Neuronal stem cell (in vitro differentiated cells): ENCODE data around the gene QPCT.
A peak's percentile ranks its signal among the peaks of the same experiment; 100 is the strongest.

Experiments used
- DNase-seq: peaks from one replicate; pipeline ENCODE4 v3.0.0-alpha.2; 2013; ENCODE audit warnings: low spot score
- H2AFZ ChIP-seq: one replicate; pipeline ENCODE4 v1.6.1; 2013; ENCODE audit warnings: mild to moderate bottlenecking, low read length, inconsistent platforms
- H2AK5ac ChIP-seq: 2 replicates; pipeline ENCODE4 v1.6.1; 2013; ENCODE audit warnings: low read depth, mild to moderate bottlenecking, inconsistent platforms, low read length, moderate library complexity, mixed read lengths
- H2BK120ac ChIP-seq: 2 replicates; pipeline ENCODE4 v1.6.1; 2013; ENCODE audit warnings: low read depth, mild to moderate bottlenecking, inconsistent platforms, low read length, moderate library complexity, mixed read lengths
- H2BK12ac ChIP-seq: one replicate; pipeline ENCODE4 v1.6.1; 2013; ENCODE audit warnings: low read length, inconsistent platforms
- H2BK15ac ChIP-seq: 2 replicates; pipeline ENCODE4 v1.6.1; 2013; ENCODE audit warnings: mild to moderate bottlenecking, low read length, inconsistent platforms, mixed read lengths
- H2BK5ac ChIP-seq: one replicate; pipeline ENCODE4 v1.6.1; 2013; ENCODE audit warnings: inconsistent platforms, mild to moderate bottlenecking, low read length, moderate library complexity
- H3K14ac ChIP-seq: one replicate; pipeline ENCODE4 v1.6.1; 2013; ENCODE audit warnings: low read length, inconsistent platforms
- H3K18ac ChIP-seq: 2 replicates; pipeline ENCODE4 v1.6.1; 2013; ENCODE audit warnings: low read length, inconsistent platforms
- H3K23ac ChIP-seq: 2 replicates; pipeline ENCODE4 v1.6.1; 2013; ENCODE audit warnings: low read depth, mild to moderate bottlenecking, mixed read lengths, low read length, inconsistent platforms; ENCODE audit not compliant: poor library complexity
- H3K27ac ChIP-seq: replicated peaks from 3 replicates; pipeline ENCODE4 v1.5.1; 2013; ENCODE audit warnings: low read length, inconsistent platforms
- H3K27me3 ChIP-seq, 3 experiments: 2 replicates each; pipeline ENCODE4 v1.6.1; 2013; ENCODE audit warnings: low read length in 3 of 3, mild to moderate bottlenecking in 2 of 3, inconsistent platforms in 1 of 3, low read depth in 1 of 3, mixed read lengths in 1 of 3, moderate library complexity in 1 of 3; ENCODE audit not compliant: control insufficient read depth in 3 of 3, insufficient read depth in 3 of 3
- H3K36me3 ChIP-seq, 2 donors: replicated peaks in 1 of 2; 2 replicates each; pipeline ENCODE4 v1.6.1; 2013; ENCODE audit warnings: low read length in 2 of 2; ENCODE audit not compliant: control insufficient read depth in 2 of 2, insufficient read depth in 2 of 2
- H3K4ac ChIP-seq: 2 replicates; pipeline ENCODE4 v1.6.1; 2013; ENCODE audit warnings: inconsistent platforms, mild to moderate bottlenecking, low read length, moderate library complexity
- H3K4me1 ChIP-seq, 2 donors: 1 replicate in 1 of 2; 2 replicates in 1 of 2; pipeline ENCODE4 v1.6.1; 2013; ENCODE audit warnings: low read length in 2 of 2, low read depth in 1 of 2; ENCODE audit not compliant: control insufficient read depth in 2 of 2, insufficient read depth in 1 of 2
- H3K4me2 ChIP-seq: one replicate; pipeline ENCODE4 v1.6.1; 2013; ENCODE audit warnings: mild to moderate bottlenecking, low read length, inconsistent platforms; ENCODE audit not compliant: insufficient read depth, poor library complexity, severe bottlenecking
- H3K4me3 ChIP-seq, 2 donors: 2 replicates each; pipeline ENCODE4 v1.5.1; 2013; ENCODE audit warnings: low read length in 2 of 2, mild to moderate bottlenecking in 2 of 2, inconsistent platforms in 1 of 2, moderate library complexity in 1 of 2
- H3K79me1 ChIP-seq: one replicate; pipeline ENCODE4 v1.6.1; 2013; ENCODE audit warnings: low read depth, mild to moderate bottlenecking, inconsistent platforms, low read length, moderate library complexity
- H3K9ac ChIP-seq: one replicate; pipeline ENCODE4 v1.6.1; 2013; ENCODE audit warnings: mild to moderate bottlenecking, low read depth, low read length, inconsistent platforms; ENCODE audit not compliant: poor library complexity
- H3K9me3 ChIP-seq, 2 donors: replicated peaks in 1 of 2; 2 replicates each; pipeline versions ENCODE3 to v1.6.1; 2013; ENCODE audit warnings: low read length in 2 of 2, mild to moderate bottlenecking in 2 of 2, inconsistent platforms in 1 of 2, low read depth in 1 of 2, mixed read lengths in 1 of 2, moderate library complexity in 1 of 2; ENCODE audit not compliant: control insufficient read depth in 2 of 2, insufficient read depth in 1 of 2
- H4K8ac ChIP-seq: one replicate; pipeline ENCODE4 v1.6.1; 2013; ENCODE audit warnings: low read depth, mild to moderate bottlenecking, inconsistent platforms, low read length, moderate library complexity
- H4K91ac ChIP-seq: one replicate; pipeline ENCODE4 v1.6.1; 2013; ENCODE audit warnings: low read length, low read depth, mild to moderate bottlenecking, inconsistent platforms; ENCODE audit not compliant: poor library complexity
- WGBS, 2 donors: extraction: QIAGEN DNeasy Blood & Tissue Kit; methylation state at CpG; one replicate each; pipeline ENCODE4 v1.1.7; 2013; ENCODE audit warnings: missing lambda C conversion rate in 2 of 2, mixed read lengths in 1 of 2; ENCODE audit not compliant: insufficient read length in 2 of 2, insufficient replicate concordance in 1 of 2; ENCODE audit errors: extremely low coverage in 2 of 2; 5-methylcytosine and 5-hydroxymethylcytosine counted together

The QPCT gene

GRCh38 chr2:37324786-37325624 lies 19.4 kb upstream of the QPCT start, which contains the start of gene PRKD3:
Gene PRKD3 (minus strand): TSS chr2:37324833. CDS start chr2:37316524, 8,309 bp downstream.
- Histone ChIP-seq H2AFZ (peak within 1 kb of the TSS; percentile 99), H3K23ac (peak within 1 kb of the TSS; percentile 97), H3K4me1 (peaks cover 2 to 9% of the 10 kb centered on the region in 2 donors), H3K9ac (peak within 1 kb of the TSS; percentile 77), H4K8ac (no peak within 1 kb of the TSS), H3K27me3 (peaks cover 0 to 11% (median 10%) of the 10 kb centered on the region in 3 experiments), H2BK12ac (peak within 1 kb of the TSS; percentile 84), H3K9me3 (no peaks in the 10 kb centered on the region), H2BK5ac (no peak within 1 kb of the TSS), H3K36me3 (peaks cover 0 to 25% of the 10 kb centered on the region in 2 donors), H3K27ac (peak within 1 kb of the TSS; percentile 84), H2AK5ac (no peak within 1 kb of the TSS), H3K4ac (no peak within 1 kb of the TSS), H3K14ac (peak within 1 kb of the TSS; percentile 71), H3K18ac (peak within 1 kb of the TSS; percentile 98), H3K79me1 (peaks cover 1% of the 10 kb centered on the region), H4K91ac (peak within 1 kb of the TSS; percentile 72), H3K4me3 (peak within 1 kb of the TSS; percentile 91 to 94), H3K4me2 (peak within 1 kb of the TSS; percentile 78), H2BK120ac (no peak within 1 kb of the TSS), H2BK15ac (no peak within 1 kb of the TSS)
- DNase-seq, result no peak
- WGBS, 2 donors, result no CpG with 5 or more reads among the region's 79 CpGs

DNA sequence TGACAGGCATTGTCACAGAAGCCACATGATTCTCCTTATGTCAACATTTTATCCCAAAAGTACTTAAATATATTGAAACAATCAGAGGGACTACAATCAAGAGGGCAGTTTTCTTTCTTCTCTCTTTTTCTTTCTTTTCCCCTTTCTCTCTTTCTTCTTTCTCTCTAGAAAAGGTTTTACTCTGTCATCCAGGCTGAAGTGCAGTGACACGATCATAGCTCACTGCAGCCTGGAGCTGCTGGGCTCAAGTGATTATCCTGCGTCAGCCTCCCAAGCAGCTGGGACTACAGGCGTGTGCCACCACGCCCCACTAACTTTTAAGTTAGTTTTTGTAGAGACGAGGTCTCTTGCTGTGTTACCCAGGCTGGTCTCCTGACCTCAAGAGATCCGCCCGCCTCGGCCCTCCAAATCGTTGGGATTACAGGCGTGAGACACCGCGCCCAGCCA lies 18.8 kb upstream of the QPCT start:
- no CpG with 5 or more reads among the region's 12 CpGs for WGBS, 2 donors
- no peak overlapping the region for H3K27ac ChIP-seq
- no peak overlapping the region for H3K9ac ChIP-seq
- peak overlapping the region; percentile 99 for H2AFZ ChIP-seq
- no peak for DNase-seq
- no peak overlapping the region for H2BK120ac ChIP-seq
- H3K79me1 ChIP-seq, result no peaks in the 10 kb centered on the region
- no peak overlapping the region for H3K23ac ChIP-seq
- H2BK15ac ChIP-seq, result no peak overlapping the region
- no peak overlapping the region for H2AK5ac ChIP-seq
- no peak overlapping the region for H4K8ac ChIP-seq
- peaks cover 0 to 19% of the 10 kb centered on the region in 2 donors for H3K36me3 ChIP-seq
- no peak overlapping the region for H3K14ac ChIP-seq
- H3K27me3 ChIP-seq, result peaks cover 0 to 11% (median 10%) of the 10 kb centered on the region in 3 experiments
- peaks cover 2 to 9% of the 10 kb centered on the region in 2 donors for H3K4me1 ChIP-seq
- peak overlapping the region; percentile 12 to 91 for H3K4me3 ChIP-seq
- H3K9me3 ChIP-seq, result no peaks in the 10 kb centered on the region
- no peak overlapping the region for H3K18ac ChIP-seq
- no peak overlapping the region for H2BK12ac ChIP-seq
- H4K91ac ChIP-seq, result no peak overlapping the region
- H3K4ac ChIP-seq, result no peak overlapping the region
- no peak overlapping the region for H2BK5ac ChIP-seq
- no peak overlapping the region for H3K4me2 ChIP-seq

GRCh38 chr2:37326285-37326684 lies 18.1 kb upstream of the QPCT start:
- no peak overlapping the region for H3K27ac ChIP-seq
- H3K18ac ChIP-seq, result no peak overlapping the region
- no peak overlapping the region for H3K9ac ChIP-seq
- H4K91ac ChIP-seq, result no peak overlapping the region
- peaks cover 2 to 9% of the 10 kb centered on the region in 2 donors for H3K4me1 ChIP-seq
- H2BK12ac ChIP-seq, result no peak overlapping the region
- H3K79me1 ChIP-seq, result no peaks in the 10 kb centered on the region
- H2AK5ac ChIP-seq, result no peak overlapping the region
- H3K36me3 ChIP-seq, result peaks cover 0 to 12% of the 10 kb centered on the region in 2 donors
- WGBS, 2 donors, result no CpG with 5 or more reads among the region's 2 CpGs
- no peak overlapping the region for H3K4ac ChIP-seq
- no peak overlapping the region for H2BK120ac ChIP-seq
- no peak overlapping the region for H2BK15ac ChIP-seq
- no peak overlapping the region for H3K23ac ChIP-seq
- no peak overlapping the region for H3K4me3 ChIP-seq
- peak overlapping the region; percentile 32 for H2AFZ ChIP-seq
- no peak for DNase-seq
- H3K4me2 ChIP-seq, result no peak overlapping the region
- no peak overlapping the region for H3K14ac ChIP-seq
- H4K8ac ChIP-seq, result no peak overlapping the region
- H3K27me3 ChIP-seq, result peaks cover 0 to 11% (median 10%) of the 10 kb centered on the region in 3 experiments
- H3K9me3 ChIP-seq, result no peaks in the 10 kb centered on the region
- no peak overlapping the region for H2BK5ac ChIP-seq
